Measurements from ENCODE around the gene THG1L.

DNA sequence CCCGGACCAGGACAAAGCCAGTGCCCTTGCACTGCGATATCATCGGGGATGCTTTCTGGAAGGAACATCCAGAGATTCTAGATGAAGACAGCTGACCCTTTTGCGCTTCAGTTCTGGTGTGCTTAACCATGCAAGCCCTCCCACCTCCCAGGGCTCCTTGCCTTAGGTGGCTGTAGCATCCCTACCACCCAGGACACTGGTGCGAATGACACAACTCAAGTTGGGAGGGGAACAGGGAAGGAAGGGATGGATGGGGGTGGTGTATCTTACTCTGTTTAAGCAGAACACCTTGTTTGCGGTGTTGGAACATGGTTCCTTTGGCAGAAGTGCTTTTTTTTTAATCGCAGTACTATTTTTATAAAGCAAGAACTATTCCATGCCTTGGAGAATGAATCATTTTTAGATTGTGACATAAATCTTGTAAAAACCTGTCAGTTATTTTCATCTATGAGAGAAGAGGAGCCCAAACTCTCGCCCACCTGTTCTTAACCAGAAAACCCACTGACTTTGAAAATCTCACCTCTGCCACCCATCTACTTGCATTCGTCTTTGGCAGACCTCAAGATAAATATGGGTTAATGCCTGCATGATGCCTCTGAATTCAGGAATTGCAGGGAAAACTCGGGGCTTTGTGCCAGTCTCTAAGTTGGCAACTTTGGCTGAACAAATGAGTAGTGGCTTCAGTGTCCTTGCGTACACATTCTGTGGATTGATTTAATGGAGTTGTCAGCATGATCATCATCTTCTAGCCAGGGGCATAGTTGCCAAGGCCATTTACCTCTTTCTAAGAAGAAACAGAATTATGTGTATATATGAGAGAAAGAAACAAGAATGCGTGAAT lies 8.4 kb downstream of the THG1L start:
- TF ChIP-seq POLR2A (IDR thresholded peaks at IDR 0.05; ENCODE audit: low read depth, low read length) (no peak), SPI1 (IDR thresholded peaks at IDR 0.05; ENCODE audit: low read depth, low read length) (no peak), POLR2AphosphoS5 (IDR thresholded peaks at IDR 0.05; ENCODE audit: low read depth, low read length) (no peak), TAF1 (IDR thresholded peaks at IDR 0.05; ENCODE audit: low read depth, low read length) (no peak)

All from GM12891 (cell line).